WTC11 (cell line): ENCODE measurements around the gene GRIN3B. TPM values are rescaled to one million over a fixed set of nuclear protein-coding genes. Genes with fewer than 3 reads are reported as not detected.

Experiments used
- ATAC-seq: fragments of 200-7000 bp; cut with Tn5 transposase; 2 replicates; pipeline ENCODE4 v1.10.0; 2021; ENCODE audit warnings: mild to moderate bottlenecking, moderate library complexity
- CTCF ChIA-PET: fragments of 300-600 bp; sonication (Branson Sonifier 250); formaldehyde crosslinking; loops from one replicate; lab custom pipeline; 2021; ENCODE audit warnings: antibody characterized with exemption; lab: Charles Lee
- POLR2A ChIA-PET: fragments of 350-600 bp; sonication (Branson Sonifier 250); formaldehyde crosslinking; loops from one replicate; lab custom pipeline; 2021; ENCODE audit warnings: antibody characterized with exemption; lab: Charles Lee
- DNase-seq: peaks from one replicate; pipeline ENCODE4 v3.0.0; 2021; ENCODE audit warnings: low spot score
- H3K27ac Mint-ChIP-seq: 2 replicates; pipeline ENCODE4 v1.8.0; 2021; ENCODE audit warnings: mixed read lengths
- H3K27me3 Mint-ChIP-seq: 2 replicates; pipeline ENCODE4 v1.8.0; 2021; ENCODE audit warnings: low read depth, mild to moderate bottlenecking, moderate library complexity, mixed read lengths
- H3K36me3 Mint-ChIP-seq: 2 replicates; pipeline ENCODE4 v1.8.0; 2021; ENCODE audit warnings: mixed read lengths
- H3K4me1 Mint-ChIP-seq: 2 replicates; pipeline ENCODE4 v1.8.0; 2022; ENCODE audit warnings: mixed read lengths
- H3K4me3 Mint-ChIP-seq: 2 replicates; pipeline ENCODE4 v1.8.0; 2021; ENCODE audit warnings: mild to moderate bottlenecking, moderate library complexity, mixed read lengths
- H3K9me3 Mint-ChIP-seq: 2 replicates; pipeline ENCODE4 v1.8.0; 2021; ENCODE audit warnings: mixed read lengths
- FOXK1 ChIP-seq: sonication (generic); formaldehyde crosslinking; IDR thresholded peaks from 2 replicates; pipeline ENCODE4 v1.8.0; 2022; ENCODE audit warnings: mild to moderate bottlenecking, moderate library complexity, missing genetic modification reagents
- OVOL2 ChIP-seq: fragments of 250-450 bp; sonication (Bioruptor Pico); IDR thresholded peaks from 2 replicates; pipeline ENCODE4 v1.9.0; 2021; ENCODE audit warnings: mild to moderate bottlenecking, borderline replicate concordance
- RELA ChIP-seq: sonication (generic); formaldehyde crosslinking; IDR thresholded peaks from 2 replicates; pipeline ENCODE4 v1.8.1; 2022; ENCODE audit warnings: missing genetic modification reagents, mild to moderate bottlenecking, borderline replicate concordance
- SMAD3 ChIP-seq: sonication (generic); formaldehyde crosslinking; IDR thresholded peaks from 2 replicates; pipeline ENCODE4 v1.8.0; 2022; ENCODE audit warnings: missing genetic modification reagents, mild to moderate bottlenecking, borderline replicate concordance
- SP1 ChIP-seq: sonication (generic); formaldehyde crosslinking; conservative IDR thresholded peaks from 2 replicates; pipeline ENCODE4 v1.8.1; 2022; ENCODE audit warnings: missing genetic modification reagents
- ZBTB21 ChIP-seq: sonication (generic); formaldehyde crosslinking; IDR thresholded peaks from 2 replicates; pipeline ENCODE4 v1.8.1; 2023; ENCODE audit warnings: mild to moderate bottlenecking, missing genetic modification reagents, borderline replicate concordance
- ZNF317 ChIP-seq: sonication (generic); formaldehyde crosslinking; IDR thresholded peaks from 2 replicates; pipeline ENCODE4 v1.8.1; 2023; ENCODE audit warnings: low read depth, mild to moderate bottlenecking, moderate library complexity, missing genetic modification reagents, borderline replicate concordance
- ZNF423 ChIP-seq: fragments of 250-450 bp; sonication (Bioruptor Pico); IDR thresholded peaks from 2 replicates; pipeline ENCODE4 v2.1.2; 2022; ENCODE audit warnings: mild to moderate bottlenecking, moderate library complexity
- total RNA-seq: library from RNA; stranded (reverse); gene quantifications from 3 replicates; pipeline ENCODE4 v1.2.3, GENCODE V29; 2021
- TF ChIP-seq, protein P1 (sequence below): sonication (generic); formaldehyde crosslinking; IDR thresholded peaks from 2 replicates; pipeline ENCODE4 v1.8.1; 2023; ENCODE audit warnings: mild to moderate bottlenecking, moderate library complexity, missing genetic modification reagents
- TF ChIP-seq, protein P2 (sequence below): sonication (generic); formaldehyde crosslinking; IDR thresholded peaks from 2 replicates; pipeline ENCODE4 v1.8.1; 2023; ENCODE audit warnings: mild to moderate bottlenecking, missing genetic modification reagents, borderline replicate concordance
- TF ChIP-seq, protein P3 (sequence below): fragments of 200-600 bp; IDR thresholded peaks from 2 replicates; pipeline ENCODE4 v1.8.0; 2022; ENCODE audit warnings: antibody characterized with exemption
- TF ChIP-seq, protein P4 (sequence below): fragments of 250-450 bp; sonication (Bioruptor Pico); conservative IDR thresholded peaks from 2 replicates; pipeline ENCODE4 v1.9.0; 2021; ENCODE audit warnings: mild to moderate bottlenecking
- TF ChIP-seq, protein P5 (sequence below): sonication (generic); formaldehyde crosslinking; IDR thresholded peaks from 2 replicates; pipeline ENCODE4 v1.8.0; 2022; ENCODE audit warnings: mild to moderate bottlenecking, missing genetic modification reagents
- TF ChIP-seq, protein P6 (sequence below): sonication (generic); formaldehyde crosslinking; IDR thresholded peaks from 2 replicates; pipeline ENCODE4 v1.8.1; 2022; ENCODE audit warnings: missing genetic modification reagents, borderline replicate concordance

GRIN3B gene
- total RNA-seq, 1 experiment from 2014 or later: 1.9 TPM

DNA sequence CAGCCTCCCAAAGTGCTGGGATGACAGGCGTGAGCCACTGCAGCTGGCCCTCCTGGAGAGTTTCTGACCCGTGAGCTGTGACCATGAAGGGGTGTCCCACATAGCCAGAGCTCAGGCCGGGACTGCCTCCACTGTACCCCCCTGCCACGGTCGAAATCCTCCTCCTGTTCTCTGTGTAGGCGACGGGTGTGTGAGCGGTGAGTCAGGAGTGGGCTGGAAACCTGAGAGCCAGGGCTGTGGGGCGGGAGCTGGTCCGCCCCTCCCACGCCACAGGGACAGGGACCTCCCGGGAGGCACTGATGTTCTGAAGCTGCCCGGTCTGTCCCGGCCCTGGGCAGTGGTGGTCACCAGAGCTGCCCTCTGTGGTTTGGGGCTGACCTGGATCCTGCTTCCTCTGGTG, 12.1 kb upstream of the GRIN3B start:
- Mint-ChIP-seq H3K27me3 (no peaks in the 10 kb centered on the region), H3K36me3 (peaks cover 18% of the 10 kb centered on the region), H3K27ac (peak overlapping the region; percentile 57; the same call in 1 of the 2 replicates), H3K4me1 (peaks cover 6% of the 10 kb centered on the region), H3K9me3 (no peaks in the 10 kb centered on the region), H3K4me3 (no peak overlapping the region)
- no peak for TF ChIP-seq ZNF423 (CRISPR knock-in tag)
- TF ChIP-seq, protein P1, sequence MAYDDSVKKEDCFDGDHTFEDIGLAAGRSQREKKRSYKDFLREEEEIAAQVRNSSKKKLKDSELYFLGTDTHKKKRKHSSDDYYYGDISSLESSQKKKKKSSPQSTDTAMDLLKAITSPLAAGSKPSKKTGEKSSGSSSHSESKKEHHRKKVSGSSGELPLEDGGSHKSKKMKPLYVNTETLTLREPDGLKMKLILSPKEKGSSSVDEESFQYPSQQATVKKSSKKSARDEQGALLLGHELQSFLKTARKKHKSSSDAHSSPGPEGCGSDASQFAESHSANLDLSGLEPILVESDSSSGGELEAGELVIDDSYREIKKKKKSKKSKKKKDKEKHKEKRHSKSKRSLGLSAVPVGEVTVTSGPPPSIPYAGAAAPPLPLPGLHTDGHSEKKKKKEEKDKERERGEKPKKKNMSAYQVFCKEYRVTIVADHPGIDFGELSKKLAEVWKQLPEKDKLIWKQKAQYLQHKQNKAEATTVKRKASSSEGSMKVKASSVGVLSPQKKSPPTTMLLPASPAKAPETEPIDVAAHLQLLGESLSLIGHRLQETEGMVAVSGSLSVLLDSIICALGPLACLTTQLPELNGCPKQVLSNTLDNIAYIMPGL (CRISPR knock-in tag): no peak
- no peak for TF ChIP-seq FOXK1
- TF ChIP-seq, protein P2, sequence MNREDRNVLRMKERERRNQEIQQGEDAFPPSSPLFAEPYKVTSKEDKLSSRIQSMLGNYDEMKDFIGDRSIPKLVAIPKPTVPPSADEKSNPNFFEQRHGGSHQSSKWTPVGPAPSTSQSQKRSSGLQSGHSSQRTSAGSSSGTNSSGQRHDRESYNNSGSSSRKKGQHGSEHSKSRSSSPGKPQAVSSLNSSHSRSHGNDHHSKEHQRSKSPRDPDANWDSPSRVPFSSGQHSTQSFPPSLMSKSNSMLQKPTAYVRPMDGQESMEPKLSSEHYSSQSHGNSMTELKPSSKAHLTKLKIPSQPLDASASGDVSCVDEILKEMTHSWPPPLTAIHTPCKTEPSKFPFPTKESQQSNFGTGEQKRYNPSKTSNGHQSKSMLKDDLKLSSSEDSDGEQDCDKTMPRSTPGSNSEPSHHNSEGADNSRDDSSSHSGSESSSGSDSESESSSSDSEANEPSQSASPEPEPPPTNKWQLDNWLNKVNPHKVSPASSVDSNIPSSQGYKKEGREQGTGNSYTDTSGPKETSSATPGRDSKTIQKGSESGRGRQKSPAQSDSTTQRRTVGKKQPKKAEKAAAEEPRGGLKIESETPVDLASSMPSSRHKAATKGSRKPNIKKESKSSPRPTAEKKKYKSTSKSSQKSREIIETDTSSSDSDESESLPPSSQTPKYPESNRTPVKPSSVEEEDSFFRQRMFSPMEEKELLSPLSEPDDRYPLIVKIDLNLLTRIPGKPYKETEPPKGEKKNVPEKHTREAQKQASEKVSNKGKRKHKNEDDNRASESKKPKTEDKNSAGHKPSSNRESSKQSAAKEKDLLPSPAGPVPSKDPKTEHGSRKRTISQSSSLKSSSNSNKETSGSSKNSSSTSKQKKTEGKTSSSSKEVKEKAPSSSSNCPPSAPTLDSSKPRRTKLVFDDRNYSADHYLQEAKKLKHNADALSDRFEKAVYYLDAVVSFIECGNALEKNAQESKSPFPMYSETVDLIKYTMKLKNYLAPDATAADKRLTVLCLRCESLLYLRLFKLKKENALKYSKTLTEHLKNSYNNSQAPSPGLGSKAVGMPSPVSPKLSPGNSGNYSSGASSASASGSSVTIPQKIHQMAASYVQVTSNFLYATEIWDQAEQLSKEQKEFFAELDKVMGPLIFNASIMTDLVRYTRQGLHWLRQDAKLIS (CRISPR knock-in tag): no peak
- TF ChIP-seq, protein P3, sequence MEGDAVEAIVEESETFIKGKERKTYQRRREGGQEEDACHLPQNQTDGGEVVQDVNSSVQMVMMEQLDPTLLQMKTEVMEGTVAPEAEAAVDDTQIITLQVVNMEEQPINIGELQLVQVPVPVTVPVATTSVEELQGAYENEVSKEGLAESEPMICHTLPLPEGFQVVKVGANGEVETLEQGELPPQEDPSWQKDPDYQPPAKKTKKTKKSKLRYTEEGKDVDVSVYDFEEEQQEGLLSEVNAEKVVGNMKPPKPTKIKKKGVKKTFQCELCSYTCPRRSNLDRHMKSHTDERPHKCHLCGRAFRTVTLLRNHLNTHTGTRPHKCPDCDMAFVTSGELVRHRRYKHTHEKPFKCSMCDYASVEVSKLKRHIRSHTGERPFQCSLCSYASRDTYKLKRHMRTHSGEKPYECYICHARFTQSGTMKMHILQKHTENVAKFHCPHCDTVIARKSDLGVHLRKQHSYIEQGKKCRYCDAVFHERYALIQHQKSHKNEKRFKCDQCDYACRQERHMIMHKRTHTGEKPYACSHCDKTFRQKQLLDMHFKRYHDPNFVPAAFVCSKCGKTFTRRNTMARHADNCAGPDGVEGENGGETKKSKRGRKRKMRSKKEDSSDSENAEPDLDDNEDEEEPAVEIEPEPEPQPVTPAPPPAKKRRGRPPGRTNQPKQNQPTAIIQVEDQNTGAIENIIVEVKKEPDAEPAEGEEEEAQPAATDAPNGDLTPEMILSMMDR: no peak
- DNase-seq (no peak), ATAC-seq (no peak)
- ChIA-PET CTCF (interaction anchor here (1.3 to 1.5 kb wide), 2 partner anchors 17 to 66 kb away, joined by 3 read pairs; no protein-coding TSS in a partner anchor), POLR2A (no interaction called here)

DNA sequence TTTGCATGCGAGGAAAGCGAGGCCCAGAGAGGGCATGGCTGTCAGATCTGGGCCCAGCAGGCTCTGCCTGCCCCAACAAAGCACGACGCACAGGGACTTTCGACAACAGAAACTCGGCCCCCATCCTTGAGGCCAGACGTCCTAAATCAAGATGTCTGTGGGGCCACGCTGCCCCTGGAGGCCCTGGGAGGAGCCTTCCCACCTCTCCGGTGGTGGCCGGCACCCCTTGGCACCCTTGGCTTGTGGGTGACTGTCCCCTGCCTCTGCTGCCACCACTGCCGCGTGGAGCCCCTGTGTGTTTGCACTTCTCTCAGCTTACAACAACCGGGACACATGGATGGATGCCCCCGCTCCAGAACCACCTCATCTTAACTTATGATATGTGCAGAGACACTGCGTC, 11.7 kb upstream of the GRIN3B start:
- no peak overlapping the region for H3K4me3 Mint-ChIP-seq
- ATAC-seq: no peak

DNA sequence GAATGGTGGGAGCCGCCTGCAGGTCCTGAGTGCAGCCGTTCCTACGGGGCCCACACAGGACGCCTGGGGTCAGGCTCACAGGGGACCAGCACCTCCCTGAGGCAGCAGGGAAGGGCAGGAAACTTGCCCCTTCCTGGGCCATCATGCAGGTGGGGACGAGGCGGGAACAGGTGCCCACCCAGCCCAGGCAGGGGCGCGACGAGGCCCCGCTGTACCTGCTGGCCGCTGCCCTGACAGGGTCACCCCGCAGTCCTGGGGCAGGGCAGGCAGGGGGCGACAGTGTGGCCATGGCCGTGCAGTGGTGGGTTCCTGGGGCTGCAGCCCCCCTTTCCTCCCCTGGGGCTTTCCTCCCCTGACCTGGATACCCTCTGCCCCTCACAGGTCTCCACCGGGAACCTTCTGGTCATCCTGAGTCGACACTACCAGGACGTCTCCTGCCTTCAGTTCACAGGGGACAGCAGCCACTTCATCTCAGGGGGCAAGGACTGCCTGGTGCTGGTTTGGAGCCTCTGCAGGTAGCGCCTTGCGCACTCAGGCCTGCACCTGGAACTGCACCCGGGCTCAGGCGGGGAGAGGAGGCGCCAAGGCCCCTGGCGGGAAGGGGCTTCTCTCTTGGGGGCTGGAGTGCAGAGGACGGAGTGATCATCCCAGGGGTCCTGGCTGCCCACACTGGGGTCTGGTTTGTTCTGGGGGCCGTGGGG, 10.7 kb upstream of the GRIN3B start:
- H3K4me3 Mint-ChIP-seq: no peak overlapping the region
- H3K36me3 Mint-ChIP-seq: peaks cover 18% of the 10 kb centered on the region
- peaks cover 6% of the 10 kb centered on the region for H3K4me1 Mint-ChIP-seq
- ChIA-PET CTCF (interaction anchor here (1.5 kb wide), 1 partner anchor 19 kb away, joined by 3 read pairs; no protein-coding TSS in a partner anchor), POLR2A (no interaction called here)
- H3K27me3 Mint-ChIP-seq: no peaks in the 10 kb centered on the region
- peak; percentile 62 for DNase-seq
- H3K9me3 Mint-ChIP-seq: no peaks in the 10 kb centered on the region
- ATAC-seq: peak; percentile 28
- H3K27ac Mint-ChIP-seq: no peak overlapping the region
- no peak for TF ChIP-seq ZBTB21 (CRISPR knock-in tag)
- TF ChIP-seq, protein P3: 0 out of 2 replicates have a peak, but pooled peaks have one; percentile 20
- 0 out of 2 replicates have a peak, but pooled peaks have one; percentile 35 for TF ChIP-seq RELA (CRISPR knock-in tag)
- no peak for TF ChIP-seq OVOL2 (CRISPR knock-in tag)
- TF ChIP-seq, protein P4, sequence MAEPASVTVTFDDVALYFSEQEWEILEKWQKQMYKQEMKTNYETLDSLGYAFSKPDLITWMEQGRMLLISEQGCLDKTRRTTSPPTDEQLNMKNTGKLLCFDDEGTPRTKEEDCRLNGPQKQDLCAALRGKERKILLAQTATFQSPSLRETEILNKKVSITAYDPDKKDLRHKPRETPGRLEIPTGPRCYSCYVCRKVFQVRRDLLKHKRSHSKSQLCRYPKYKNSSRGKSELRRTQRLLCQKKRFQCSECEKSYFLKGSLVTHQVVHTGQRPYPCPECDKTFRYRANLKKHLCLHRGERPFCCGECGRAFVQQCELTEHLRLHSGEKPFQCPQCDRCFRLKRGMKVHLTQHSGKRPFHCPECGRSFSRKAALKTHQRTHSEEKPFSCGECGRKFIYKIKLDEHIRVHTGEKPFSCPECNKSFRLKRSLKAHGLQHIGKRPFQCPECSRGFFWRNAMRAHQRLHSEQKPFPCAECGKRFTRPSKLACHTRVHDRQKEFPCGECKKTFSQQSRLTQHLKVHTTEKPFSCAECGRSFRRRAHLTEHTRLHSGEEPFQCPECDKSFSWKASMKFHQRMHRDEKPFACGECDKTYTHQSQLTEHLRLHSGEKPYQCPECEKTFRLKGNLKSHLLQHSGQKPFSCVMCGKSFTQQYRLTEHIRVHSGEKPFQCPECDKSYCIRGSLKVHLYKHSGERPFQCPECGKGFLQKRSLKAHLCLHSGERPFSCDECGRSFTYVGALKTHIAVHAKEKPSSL (CRISPR knock-in tag): no peak
- TF ChIP-seq SP1: no peak

More for the DNA sequence above, 11.7 kb upstream of the GRIN3B start:
- no peaks in the 10 kb centered on the region for H3K27me3 Mint-ChIP-seq
- TF ChIP-seq, protein P5, sequence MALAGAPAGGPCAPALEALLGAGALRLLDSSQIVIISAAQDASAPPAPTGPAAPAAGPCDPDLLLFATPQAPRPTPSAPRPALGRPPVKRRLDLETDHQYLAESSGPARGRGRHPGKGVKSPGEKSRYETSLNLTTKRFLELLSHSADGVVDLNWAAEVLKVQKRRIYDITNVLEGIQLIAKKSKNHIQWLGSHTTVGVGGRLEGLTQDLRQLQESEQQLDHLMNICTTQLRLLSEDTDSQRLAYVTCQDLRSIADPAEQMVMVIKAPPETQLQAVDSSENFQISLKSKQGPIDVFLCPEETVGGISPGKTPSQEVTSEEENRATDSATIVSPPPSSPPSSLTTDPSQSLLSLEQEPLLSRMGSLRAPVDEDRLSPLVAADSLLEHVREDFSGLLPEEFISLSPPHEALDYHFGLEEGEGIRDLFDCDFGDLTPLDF (CRISPR knock-in tag): no peak
- no peak for TF ChIP-seq SMAD3 (CRISPR knock-in tag)
- TF ChIP-seq ZNF317: no peak
- TF ChIP-seq, protein P6, sequence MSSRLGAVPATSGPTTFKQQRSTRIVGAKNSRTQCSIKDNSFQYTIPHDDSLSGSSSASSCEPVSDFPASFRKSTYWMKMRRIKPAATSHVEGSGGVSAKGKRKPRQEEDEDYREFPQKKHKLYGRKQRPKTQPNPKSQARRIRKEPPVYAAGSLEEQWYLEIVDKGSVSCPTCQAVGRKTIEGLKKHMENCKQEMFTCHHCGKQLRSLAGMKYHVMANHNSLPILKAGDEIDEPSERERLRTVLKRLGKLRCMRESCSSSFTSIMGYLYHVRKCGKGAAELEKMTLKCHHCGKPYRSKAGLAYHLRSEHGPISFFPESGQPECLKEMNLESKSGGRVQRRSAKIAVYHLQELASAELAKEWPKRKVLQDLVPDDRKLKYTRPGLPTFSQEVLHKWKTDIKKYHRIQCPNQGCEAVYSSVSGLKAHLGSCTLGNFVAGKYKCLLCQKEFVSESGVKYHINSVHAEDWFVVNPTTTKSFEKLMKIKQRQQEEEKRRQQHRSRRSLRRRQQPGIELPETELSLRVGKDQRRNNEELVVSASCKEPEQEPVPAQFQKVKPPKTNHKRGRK: no peak
- TF ChIP-seq, all 79 proteins: peak for 0
- Mint-ChIP-seq H3K4me1 (peaks cover 6% of the 10 kb centered on the region), H3K36me3 (peaks cover 18% of the 10 kb centered on the region), H3K9me3 (no peaks in the 10 kb centered on the region), H3K27ac (no peak overlapping the region)
- ChIA-PET CTCF (interaction anchor here (1.3 to 1.5 kb wide), 2 partner anchors 18 to 67 kb away, joined by 3 read pairs; no protein-coding TSS in a partner anchor), POLR2A (no interaction called here)
- DNase-seq: no peak
